Measurements from ENCODE around the gene TRABD2A. TPM values are rescaled to one million over a fixed set of nuclear protein-coding genes. Genes with fewer than 3 reads are reported as not detected.

TRABD2A gene
- total RNA-seq, 4 donors from 2014 or later, result 0.47 to 2.7 (median 1.4) TPM

DNA sequence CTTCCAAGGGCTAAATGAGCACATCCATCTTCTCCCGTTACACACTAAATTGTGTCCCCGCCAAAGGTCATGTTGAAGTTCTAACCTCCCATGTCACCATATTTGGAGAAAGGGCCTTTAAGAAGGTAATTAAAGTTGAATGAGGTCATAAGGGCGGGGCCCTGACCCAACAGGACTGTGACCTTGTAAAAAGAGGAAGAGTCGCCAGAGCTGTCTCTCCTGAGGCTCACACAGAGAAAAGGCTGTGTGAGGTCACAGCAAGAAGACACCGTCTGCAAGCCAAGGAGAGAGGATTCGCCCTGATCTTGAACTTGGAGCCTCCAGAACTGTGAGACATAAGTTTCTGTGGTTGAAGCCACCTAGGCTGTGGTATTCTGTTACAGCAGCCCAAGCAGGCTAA lies 24.1 kb downstream of the TRABD2A start:
- Histone ChIP-seq H3K9me3 (no peaks in the 10 kb centered on the region), H3K36me3 (no peaks in the 10 kb centered on the region), H3K4me3 (no peak overlapping the region), H3K27ac (no peak overlapping the region), H3K27me3 (peaks cover 15% of the 10 kb centered on the region), H3K4me1 (no peaks in the 10 kb centered on the region)
- WGBS, 2 donors (ENCODE audit: low coverage in 1 of 2), result 48 to 77% methylated on average over 2 to 4 of the region's 6 CpGs
- ATAC-seq, result no peak
- TF ChIP-seq EP300 (IDR thresholded peaks at IDR 0.05), result no peak
- TF ChIP-seq POLR2A (IDR thresholded peaks at IDR 0.05), result no peak
- TF ChIP-seq CTCF (IDR thresholded peaks at IDR 0.05), result no peak
- TF ChIP-seq POLR2AphosphoS5 (IDR thresholded peaks at IDR 0.05), result no peak

- Histone ChIP-seq H3K4me3 (no peak overlapping the region), H3K4me1 (no peaks in the 10 kb centered on the region), H3K27ac (no peak overlapping the region), H3K9me3 (no peaks in the 10 kb centered on the region), H3K27me3 (peaks cover 12% of the 10 kb centered on the region), H3K36me3 (no peaks in the 10 kb centered on the region)
- WGBS, 2 donors (ENCODE audit: low coverage in 1 of 2), result 69% methylated on average over 5 of the region's 11 CpGs; no CpG with 5 or more reads in 1 of the 2 donors
- ATAC-seq, result no peak
- TF ChIP-seq POLR2AphosphoS5 (IDR thresholded peaks at IDR 0.05) (no peak), CTCF (IDR thresholded peaks at IDR 0.05) (no peak), EP300 (IDR thresholded peaks at IDR 0.05) (no peak), POLR2A (IDR thresholded peaks at IDR 0.05) (no peak)
Observed at GRCh38 chr2:84855731-84856130, 25.2 kb downstream of the TRABD2A start.

GRCh38 chr2:84854850-84855249 lies 26.0 kb downstream of the TRABD2A start:
- ATAC-seq, result no peak
- Histone ChIP-seq H3K9me3 (no peaks in the 10 kb centered on the region), H3K27ac (no peak overlapping the region), H3K4me1 (no peaks in the 10 kb centered on the region), H3K36me3 (no peaks in the 10 kb centered on the region), H3K4me3 (no peak overlapping the region), H3K27me3 (peaks cover 11% of the 10 kb centered on the region)
- WGBS, 2 donors (ENCODE audit: low coverage in 1 of 2), result 69 to 80% methylated on average over 2 to 4 of the region's 4 CpGs
- TF ChIP-seq EP300 (IDR thresholded peaks at IDR 0.05) (no peak), CTCF (IDR thresholded peaks at IDR 0.05) (no peak), POLR2AphosphoS5 (IDR thresholded peaks at IDR 0.05) (no peak), POLR2A (IDR thresholded peaks at IDR 0.05) (no peak)

GRCh38 chr2:84851876-84852275 lies 29.0 kb downstream of the TRABD2A start:
- no peak for TF ChIP-seq CTCF (IDR thresholded peaks at IDR 0.05)
- TF ChIP-seq POLR2A (IDR thresholded peaks at IDR 0.05), result no peak
- no peak for TF ChIP-seq EP300 (IDR thresholded peaks at IDR 0.05)
- TF ChIP-seq POLR2AphosphoS5 (IDR thresholded peaks at IDR 0.05), result no peak
- Histone ChIP-seq H3K27me3 (no peaks in the 10 kb centered on the region), H3K4me3 (no peak overlapping the region), H3K9me3 (no peaks in the 10 kb centered on the region), H3K4me1 (no peaks in the 10 kb centered on the region), H3K36me3 (no peaks in the 10 kb centered on the region), H3K27ac (no peak overlapping the region)
- no peak for ATAC-seq
- 72% methylated on average over 2 of the region's 3 CpGs; no CpG with 5 or more reads in 1 of the 2 donors for WGBS, 2 donors (ENCODE audit: low coverage in 1 of 2)

DNA sequence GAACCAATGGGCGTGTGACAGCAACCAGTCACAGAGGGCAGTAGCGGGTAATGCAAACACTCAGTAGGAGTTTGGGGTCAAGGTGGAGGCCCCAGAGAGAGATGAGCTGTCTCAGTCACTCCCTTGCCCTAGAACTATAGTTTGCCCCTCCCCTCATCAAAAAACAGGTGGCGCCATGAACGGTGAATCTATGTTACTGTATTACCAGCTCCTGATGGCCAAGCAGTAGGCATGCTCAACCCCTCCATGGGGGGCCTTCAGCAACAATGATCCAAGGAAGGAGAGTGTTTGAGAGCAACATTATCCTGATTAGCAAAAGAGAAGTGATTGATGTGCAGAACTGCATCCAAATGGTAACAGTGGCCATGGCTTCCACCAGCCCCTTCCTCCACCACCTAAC lies 30.4 kb downstream of the TRABD2A start:
- no peaks in the 10 kb centered on the region for H3K9me3 ChIP-seq
- H3K27ac ChIP-seq, result no peak overlapping the region
- TF ChIP-seq EP300 (IDR thresholded peaks at IDR 0.05) (no peak), POLR2A (IDR thresholded peaks at IDR 0.05) (no peak), POLR2AphosphoS5 (IDR thresholded peaks at IDR 0.05) (no peak), CTCF (IDR thresholded peaks at IDR 0.05) (no peak)
- H3K4me3 ChIP-seq, result no peak overlapping the region
- H3K27me3 ChIP-seq, result no peaks in the 10 kb centered on the region
- no peaks in the 10 kb centered on the region for H3K36me3 ChIP-seq
- no peak for ATAC-seq
- H3K4me1 ChIP-seq, result no peaks in the 10 kb centered on the region
- 78% methylated on average over 4 of the region's 4 CpGs; no CpG with 5 or more reads in 1 of the 2 donors for WGBS, 2 donors (ENCODE audit: low coverage in 1 of 2)
